Panc1 (cell line): Measurements from ENCODE around the gene TMEM131L. TPM values are rescaled to one million over a fixed set of nuclear protein-coding genes. Genes with fewer than 3 reads are reported as not detected.

Experiments used
- ATAC-seq: fragments of 200-7000 bp; cut with Tn5 transposase; 2 replicates; pipeline ENCODE4 v1.9.1; 2020; ENCODE audit warnings: mild to moderate bottlenecking, moderate library complexity
- BruUV-seq: library from RNA; stranded (reverse); fragments of 400-500 nt; replicated peaks from 2 replicates; lab custom pipeline; 2021; lab: Mats Ljungman, UMichigan
- CTCF ChIA-PET: fragments of 300-600 bp; sonication (Branson Sonifier 250); formaldehyde crosslinking; loops from one replicate; lab custom pipeline; 2022; ENCODE audit warnings: antibody characterized with exemption; lab: Charles Lee
- POLR2A ChIA-PET: fragments of 300-600 bp; sonication (Branson Sonifier 250); formaldehyde crosslinking; loops from one replicate; lab custom pipeline; 2022; ENCODE audit warnings: antibody characterized with exemption; lab: Charles Lee
- DNase-seq: peaks from one replicate; pipeline ENCODE4 v3.0.0-alpha.2; 2010; ENCODE audit warnings: low read depth, low spot score
- H3K27ac ChIP-seq: 2 replicates; pipeline ENCODE4 v1.5.1; 2011; ENCODE audit warnings: mild to moderate bottlenecking, low read length, inconsistent platforms
- H3K27me3 ChIP-seq: fragments of 200-500 bp; sonication (Bioruptor generic); 2 replicates; pipeline ENCODE4 v1.6.0; 2014; ENCODE audit warnings: low read length, inconsistent platforms; ENCODE audit not compliant: control insufficient read depth, insufficient read depth
- H3K36me3 ChIP-seq: fragments of 200-500 bp; sonication (Bioruptor generic); 2 replicates; pipeline ENCODE4 v1.5.1; 2014; ENCODE audit warnings: inconsistent platforms, mild to moderate bottlenecking, low read length, moderate library complexity; ENCODE audit not compliant: control insufficient read depth, insufficient read depth
- H3K4me1 ChIP-seq: 2 replicates; pipeline ENCODE4 v1.5.1; 2011; ENCODE audit warnings: inconsistent platforms, mild to moderate bottlenecking, low read length, moderate library complexity; ENCODE audit not compliant: control insufficient read depth, insufficient read depth
- H3K4me3 ChIP-seq, 2 experiments: 2 replicates each; pipeline ENCODE4 v1.5.1; 2011 to 2012; ENCODE audit warnings: low read depth in 2 of 2, low read length in 2 of 2, mild to moderate bottlenecking in 2 of 2, inconsistent platforms in 1 of 2, moderate library complexity in 1 of 2
- H3K9me3 ChIP-seq: fragments of 200-500 bp; sonication (Bioruptor generic); 2 replicates; pipeline ENCODE4 v1.5.1; 2014; ENCODE audit warnings: low read depth, mild to moderate bottlenecking, inconsistent platforms, low read length, moderate library complexity; ENCODE audit not compliant: control insufficient read depth, insufficient read depth
- CTCF ChIP-seq: fragments of 450-650 bp; IDR thresholded peaks from 2 replicates; pipeline ENCODE4 v1.5.1; 2017; ENCODE audit warnings: mild to moderate bottlenecking
- POLR2AphosphoS5 ChIP-seq: IDR thresholded peaks from 2 replicates; pipeline ENCODE4 v1.6.1; 2012; ENCODE audit warnings: mild to moderate bottlenecking, low read depth, low read length, moderate library complexity
- SIN3A ChIP-seq: IDR thresholded peaks from 2 replicates; pipeline ENCODE4 v1.6.1; 2012; ENCODE audit warnings: low read depth, mild to moderate bottlenecking, low read length, moderate library complexity, borderline replicate concordance; ENCODE audit not compliant: insufficient read depth
- TCF7L2 ChIP-seq: IDR thresholded peaks from 2 replicates; pipeline ENCODE4 v1.6.1; 2011; ENCODE audit warnings: mild to moderate bottlenecking, low read depth, low read length, inconsistent platforms
- in situ Hi-C: cut with HindIII; loops from 2 replicates; pipeline ENCODE4 v1.10.0; 2016; ENCODE audit warnings: low sequenced_read_pairs, low pct_unique_long_range_greater_than_20kb
- intact Hi-C: fragments of 100-400 bp; cut with micrococcal nuclease; formaldehyde crosslinking; loops from one replicate; pipeline ENCODE4 v1.10.0; 2022; ENCODE audit not compliant: unreplicated experiment
- total RNA-seq: library from RNA; stranded (reverse); gene quantifications from one replicate; pipeline ENCODE4 v1.2.1, GENCODE V29; 2021; ENCODE audit not compliant: unreplicated experiment
- TF ChIP-seq, protein P1 (sequence below), 2 experiments: IDR thresholded peaks; 2 replicates each; pipeline ENCODE4 v1.6.1; 2011 to 2012; ENCODE audit warnings: low read depth in 2 of 2, control low read depth in 1 of 2, low read length in 1 of 2, mild to moderate bottlenecking in 1 of 2, moderate library complexity in 1 of 2; ENCODE audit not compliant: insufficient read depth in 1 of 2

Gene TMEM131L
- total RNA-seq, 1 experiment from 2014 or later: 13.5 TPM

- no peaks in the 10 kb centered on the region; the same call in 1 of the 2 replicates for H3K4me1 ChIP-seq
- no peak overlapping the region for H3K4me3 ChIP-seq
- ChIA-PET CTCF (no interaction called here), POLR2A (no interaction called here)
- TF ChIP-seq SIN3A (no peak), CTCF (no peak), POLR2AphosphoS5 (no peak), TCF7L2 (no peak)
- TF ChIP-seq, protein P1, sequence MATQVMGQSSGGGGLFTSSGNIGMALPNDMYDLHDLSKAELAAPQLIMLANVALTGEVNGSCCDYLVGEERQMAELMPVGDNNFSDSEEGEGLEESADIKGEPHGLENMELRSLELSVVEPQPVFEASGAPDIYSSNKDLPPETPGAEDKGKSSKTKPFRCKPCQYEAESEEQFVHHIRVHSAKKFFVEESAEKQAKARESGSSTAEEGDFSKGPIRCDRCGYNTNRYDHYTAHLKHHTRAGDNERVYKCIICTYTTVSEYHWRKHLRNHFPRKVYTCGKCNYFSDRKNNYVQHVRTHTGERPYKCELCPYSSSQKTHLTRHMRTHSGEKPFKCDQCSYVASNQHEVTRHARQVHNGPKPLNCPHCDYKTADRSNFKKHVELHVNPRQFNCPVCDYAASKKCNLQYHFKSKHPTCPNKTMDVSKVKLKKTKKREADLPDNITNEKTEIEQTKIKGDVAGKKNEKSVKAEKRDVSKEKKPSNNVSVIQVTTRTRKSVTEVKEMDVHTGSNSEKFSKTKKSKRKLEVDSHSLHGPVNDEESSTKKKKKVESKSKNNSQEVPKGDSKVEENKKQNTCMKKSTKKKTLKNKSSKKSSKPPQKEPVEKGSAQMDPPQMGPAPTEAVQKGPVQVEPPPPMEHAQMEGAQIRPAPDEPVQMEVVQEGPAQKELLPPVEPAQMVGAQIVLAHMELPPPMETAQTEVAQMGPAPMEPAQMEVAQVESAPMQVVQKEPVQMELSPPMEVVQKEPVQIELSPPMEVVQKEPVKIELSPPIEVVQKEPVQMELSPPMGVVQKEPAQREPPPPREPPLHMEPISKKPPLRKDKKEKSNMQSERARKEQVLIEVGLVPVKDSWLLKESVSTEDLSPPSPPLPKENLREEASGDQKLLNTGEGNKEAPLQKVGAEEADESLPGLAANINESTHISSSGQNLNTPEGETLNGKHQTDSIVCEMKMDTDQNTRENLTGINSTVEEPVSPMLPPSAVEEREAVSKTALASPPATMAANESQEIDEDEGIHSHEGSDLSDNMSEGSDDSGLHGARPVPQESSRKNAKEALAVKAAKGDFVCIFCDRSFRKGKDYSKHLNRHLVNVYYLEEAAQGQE (IDR thresholded peaks at IDR 0.05; ENCODE audit: insufficient read depth in 1 of 2, low read depth in 2 of 2, low read length in 1 of 2): no peak
- no peaks in the 10 kb centered on the region for H3K9me3 ChIP-seq
- in situ Hi-C loops (no loop called here), intact Hi-C loops (no loop called here)
- DNase-seq (no peak), ATAC-seq (no peak)
- BruUV-seq: no TSS peak
- no peaks in the 10 kb centered on the region for H3K27me3 ChIP-seq
- no peak overlapping the region for H3K27ac ChIP-seq
- no peaks in the 10 kb centered on the region for H3K36me3 ChIP-seq
Observed at GRCh38 chr4:153538487-153539357, 72.6 kb downstream of the TMEM131L start.

GRCh38 chr4:153539422-153539821, 73.3 kb downstream of the TMEM131L start:
- intact Hi-C loops: no loop called here
- CTCF ChIA-PET: no interaction called here
- ATAC-seq (no peak), DNase-seq (no peak)
- POLR2A ChIA-PET: no interaction called here
- H3K27me3 ChIP-seq: no peaks in the 10 kb centered on the region
- no peak overlapping the region for H3K27ac ChIP-seq
- BruUV-seq: no TSS peak
- no peak for TF ChIP-seq POLR2AphosphoS5
- no peak for TF ChIP-seq TCF7L2
- TF ChIP-seq, protein P1 (IDR thresholded peaks at IDR 0.05; ENCODE audit: insufficient read depth in 1 of 2, low read depth in 2 of 2, low read length in 1 of 2): no peak
- no peak for TF ChIP-seq SIN3A
- TF ChIP-seq CTCF: no peak
- no peaks in the 10 kb centered on the region for H3K36me3 ChIP-seq
- no peaks in the 10 kb centered on the region for H3K9me3 ChIP-seq
- H3K4me1 ChIP-seq: no peaks in the 10 kb centered on the region; the same call in 1 of the 2 replicates
- no peak overlapping the region for H3K4me3 ChIP-seq
- in situ Hi-C loops: no loop called here
